ENCODE measurements around the gene THOC2.
A peak's percentile ranks its signal among the peaks of the same experiment; 100 is the strongest.
"Not testable (repeated sequence)": the region's sequence is repeated elsewhere in the genome, so short reads cannot be mapped to it uniquely, and the experiment has no call there.

Gene THOC2

DNA sequence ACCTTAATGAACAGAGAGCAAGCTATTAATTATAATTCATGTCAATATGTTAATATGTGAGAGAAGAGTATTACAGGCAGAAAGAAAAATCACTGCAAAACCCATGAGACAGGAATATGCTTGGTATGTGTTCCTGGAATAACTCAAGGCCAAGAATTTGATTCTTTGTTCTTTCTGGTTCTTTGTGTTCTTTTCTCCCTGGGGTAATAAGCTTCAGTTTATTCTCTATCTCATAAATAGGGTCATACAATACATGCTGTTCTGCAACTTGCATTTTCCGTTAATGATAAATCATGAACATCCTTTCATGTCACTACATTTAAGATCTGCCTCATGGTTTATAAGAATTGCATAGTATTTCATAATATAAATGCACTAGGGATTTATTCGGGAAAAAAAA, 16.8 kb upstream of the THOC2 start:
- Mint-ChIP-seq H3K4me3 (no peak overlapping the region), H3K9me3 (no peaks in the 10 kb centered on the region), H3K4me1 (no peaks in the 10 kb centered on the region), H3K27ac (no peak overlapping the region), H3K36me3 (no peaks in the 10 kb centered on the region), H3K27me3 (peaks cover 2% of the 10 kb centered on the region)
- DNase-seq (ENCODE audit: low spot score in 2 of 2) (no peak), ATAC-seq (ENCODE audit: low read depth) (no peak)

DNA sequence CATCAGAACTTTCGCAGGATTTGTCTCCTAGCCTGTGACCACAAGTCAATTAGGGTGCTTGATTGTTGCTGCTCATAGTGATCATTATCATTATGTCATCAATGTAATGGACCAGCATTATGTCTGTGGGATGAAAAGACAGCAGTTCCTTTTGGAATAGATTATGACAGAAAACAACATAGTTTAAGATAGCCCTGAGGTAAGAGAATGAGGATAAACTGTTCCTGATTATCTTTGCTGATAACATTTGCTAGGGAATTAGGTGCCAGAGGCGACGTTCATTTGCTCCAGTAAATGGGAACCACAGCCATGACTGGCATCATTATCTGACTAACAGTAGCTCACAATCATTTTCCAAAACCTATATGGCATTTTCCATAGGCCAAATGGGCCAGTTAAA, 12.7 kb upstream of the THOC2 start:
- Mint-ChIP-seq H3K9me3 (no peaks in the 10 kb centered on the region), H3K36me3 (no peaks in the 10 kb centered on the region), H3K4me1 (peaks cover 3% of the 10 kb centered on the region), H3K27ac (no peak overlapping the region), H3K27me3 (no peaks in the 10 kb centered on the region), H3K4me3 (no peak overlapping the region)
- no peak for DNase-seq (ENCODE audit: low spot score in 2 of 2)
- no peak for ATAC-seq (ENCODE audit: low read depth)

DNA sequence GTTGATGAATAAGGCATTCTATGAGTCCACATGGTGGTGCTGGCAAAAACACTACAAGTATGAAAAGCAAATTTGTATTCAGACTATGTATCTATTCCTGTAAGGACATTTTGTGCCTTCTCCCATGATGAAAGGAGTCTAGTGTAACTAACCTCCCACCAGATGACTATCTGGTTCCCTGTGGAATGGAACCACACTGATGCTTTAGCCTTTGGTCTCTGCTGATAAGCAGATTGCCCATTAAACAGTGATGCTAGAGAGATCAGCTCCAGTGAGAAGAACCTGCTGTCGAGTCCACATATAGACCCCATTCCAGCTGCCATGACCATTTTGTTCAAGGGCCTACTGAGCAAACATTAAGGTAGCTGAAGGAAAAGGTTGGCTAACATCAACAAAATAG, 10.5 kb upstream of the THOC2 start:
- Mint-ChIP-seq H3K27me3 (peaks cover 1% of the 10 kb centered on the region), H3K9me3 (no peaks in the 10 kb centered on the region), H3K4me1 (peaks cover 3% of the 10 kb centered on the region), H3K4me3 (no peak overlapping the region), H3K36me3 (no peaks in the 10 kb centered on the region), H3K27ac (no peak overlapping the region)
- ATAC-seq (ENCODE audit: low read depth) (no peak), DNase-seq (ENCODE audit: low spot score in 2 of 2) (no peak)

DNA sequence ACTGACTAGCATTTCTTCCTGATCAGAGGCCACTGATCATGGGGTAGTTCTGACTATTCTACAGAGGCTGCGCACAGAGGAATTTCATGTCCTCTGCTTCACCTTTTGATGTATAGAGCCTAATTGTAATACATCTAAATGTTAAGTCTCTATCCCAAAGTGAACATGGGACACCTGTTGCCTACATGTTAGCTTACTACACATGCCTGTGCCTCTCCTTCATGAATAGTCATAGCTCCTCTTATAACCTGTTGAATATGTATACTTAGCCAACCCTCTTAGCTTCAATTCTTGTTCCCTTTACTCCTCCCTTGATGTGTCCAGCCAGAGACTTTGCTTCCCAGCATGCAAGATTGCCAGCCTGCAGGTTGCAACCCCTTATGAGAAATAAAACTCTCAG, 9.6 kb upstream of the THOC2 start:
- Mint-ChIP-seq H3K4me3 (no peak overlapping the region), H3K9me3 (no peaks in the 10 kb centered on the region), H3K36me3 (no peaks in the 10 kb centered on the region), H3K27me3 (peaks cover 2% of the 10 kb centered on the region), H3K4me1 (peaks cover 3% of the 10 kb centered on the region), H3K27ac (peak overlapping the region; percentile 28)
- DNase-seq (ENCODE audit: low spot score in 2 of 2) (no peak), ATAC-seq (ENCODE audit: low read depth) (no peak)

DNA sequence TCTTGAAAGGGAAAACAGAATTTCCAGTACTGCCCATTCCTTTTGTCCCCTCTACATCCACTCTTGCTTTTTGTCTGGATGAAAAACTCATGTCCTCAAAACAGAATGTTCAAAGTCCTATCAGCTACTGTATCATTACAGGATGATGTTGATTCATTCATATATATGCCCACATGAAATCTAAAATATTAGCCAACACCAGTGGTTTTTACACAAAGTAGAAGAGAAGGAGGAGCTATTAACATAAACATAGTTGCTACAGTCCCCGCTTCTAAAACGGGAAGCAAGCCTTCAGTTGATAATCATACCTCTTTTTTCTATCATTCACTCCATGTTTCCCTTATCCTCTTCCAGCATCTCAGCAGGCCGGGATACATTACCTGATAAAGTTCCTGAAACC, 7.7 kb upstream of the THOC2 start:
- ATAC-seq (ENCODE audit: low read depth) (no peak), DNase-seq (ENCODE audit: low spot score in 2 of 2) (no peak)
- H3K9me3 Mint-ChIP-seq = no peaks in the 10 kb centered on the region
- H3K4me1 Mint-ChIP-seq = peaks cover 3% of the 10 kb centered on the region
- peaks cover 2% of the 10 kb centered on the region for H3K27me3 Mint-ChIP-seq
- no peaks in the 10 kb centered on the region for H3K36me3 Mint-ChIP-seq
- no peak overlapping the region for H3K27ac Mint-ChIP-seq
- no peak overlapping the region for H3K4me3 Mint-ChIP-seq

DNA sequence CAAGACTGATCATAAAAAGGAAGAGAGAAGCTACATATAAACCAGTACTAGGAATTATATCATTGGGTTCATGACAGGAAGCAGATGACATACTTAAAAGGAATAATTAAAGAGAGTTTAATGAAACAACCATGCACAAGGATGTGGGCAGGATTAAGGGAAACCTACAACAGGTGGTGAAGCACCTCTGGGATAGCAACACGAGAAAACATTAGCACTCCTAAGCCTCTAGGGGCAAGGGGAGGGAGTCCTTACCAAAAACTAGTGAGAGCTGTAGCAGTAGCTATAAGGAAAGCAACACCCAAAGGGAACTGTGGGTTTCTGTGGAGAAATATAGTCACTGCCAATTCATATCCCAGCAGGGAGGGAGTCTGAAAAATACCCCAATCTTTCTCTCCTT, 7.2 kb upstream of the THOC2 start:
- Mint-ChIP-seq H3K27me3 (peaks cover 2% of the 10 kb centered on the region), H3K27ac (no peak overlapping the region), H3K4me1 (peaks cover 3% of the 10 kb centered on the region), H3K4me3 (no peak overlapping the region), H3K9me3 (no peaks in the 10 kb centered on the region), H3K36me3 (no peaks in the 10 kb centered on the region)
- DNase-seq (ENCODE audit: low spot score in 2 of 2) = no peak
- ATAC-seq (ENCODE audit: low read depth) = no peak

DNA sequence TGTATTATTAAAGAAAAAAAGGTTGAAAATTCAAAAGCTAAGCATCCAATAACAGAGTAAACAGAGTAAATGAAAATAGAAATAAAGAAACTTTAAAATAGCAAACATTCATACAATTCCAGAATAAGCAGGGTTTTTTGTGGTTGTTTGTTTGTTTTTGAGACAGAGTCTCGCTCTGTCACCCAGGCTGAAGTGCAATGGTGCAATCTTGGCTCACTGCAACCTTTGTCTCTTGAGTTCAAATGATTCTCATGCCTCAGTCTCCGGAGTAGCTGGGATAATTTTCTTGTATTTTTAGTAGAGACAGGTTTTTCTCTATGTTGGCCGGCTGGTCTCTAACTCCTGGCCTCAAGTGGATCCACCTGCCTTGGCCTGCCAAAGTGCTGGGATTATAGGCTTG, 6.6 kb upstream of the THOC2 start:
- DNase-seq (ENCODE audit: low spot score in 2 of 2) (no peak), ATAC-seq (ENCODE audit: low read depth) (no peak)
- Mint-ChIP-seq H3K36me3 (no peaks in the 10 kb centered on the region), H3K4me1 (peaks cover 3% of the 10 kb centered on the region), H3K9me3 (no peaks in the 10 kb centered on the region), H3K27ac (no peak overlapping the region), H3K27me3 (peaks cover 2% of the 10 kb centered on the region), H3K4me3 (no peak overlapping the region)

DNA sequence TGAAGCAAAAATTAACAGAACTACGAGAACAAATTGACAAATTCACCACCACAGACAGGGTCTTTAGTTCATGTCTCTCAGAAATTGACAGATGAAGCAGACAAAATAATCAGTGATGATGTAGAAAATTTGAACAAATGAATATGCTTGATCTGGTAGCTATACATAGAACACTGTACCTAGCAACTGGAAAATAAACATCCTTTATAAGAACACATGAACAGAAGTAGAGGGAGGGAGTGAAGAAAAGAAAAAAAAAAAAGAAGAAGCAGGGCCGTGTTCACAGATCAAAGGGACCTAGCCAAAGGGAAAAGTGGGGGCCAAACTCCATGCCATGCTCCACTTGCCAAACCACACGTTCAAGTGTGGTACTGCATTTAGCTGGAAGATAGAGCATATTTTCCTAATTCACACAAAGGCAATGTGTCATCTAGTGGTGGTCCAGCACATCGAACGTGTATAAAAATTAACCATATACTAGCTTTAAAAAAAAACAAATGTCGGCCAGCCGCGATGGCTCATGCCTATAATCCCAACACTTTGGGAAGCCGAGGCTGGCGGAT, 5.6 kb upstream of the THOC2 start:
- ATAC-seq (ENCODE audit: low read depth) (no peak), DNase-seq (ENCODE audit: low spot score in 2 of 2) (no peak)
- Mint-ChIP-seq H3K4me1 (peaks cover 3% of the 10 kb centered on the region), H3K27me3 (peaks cover 2% of the 10 kb centered on the region), H3K4me3 (no peak overlapping the region), H3K27ac (no peak overlapping the region), H3K36me3 (no peaks in the 10 kb centered on the region), H3K9me3 (no peaks in the 10 kb centered on the region)

DNA sequence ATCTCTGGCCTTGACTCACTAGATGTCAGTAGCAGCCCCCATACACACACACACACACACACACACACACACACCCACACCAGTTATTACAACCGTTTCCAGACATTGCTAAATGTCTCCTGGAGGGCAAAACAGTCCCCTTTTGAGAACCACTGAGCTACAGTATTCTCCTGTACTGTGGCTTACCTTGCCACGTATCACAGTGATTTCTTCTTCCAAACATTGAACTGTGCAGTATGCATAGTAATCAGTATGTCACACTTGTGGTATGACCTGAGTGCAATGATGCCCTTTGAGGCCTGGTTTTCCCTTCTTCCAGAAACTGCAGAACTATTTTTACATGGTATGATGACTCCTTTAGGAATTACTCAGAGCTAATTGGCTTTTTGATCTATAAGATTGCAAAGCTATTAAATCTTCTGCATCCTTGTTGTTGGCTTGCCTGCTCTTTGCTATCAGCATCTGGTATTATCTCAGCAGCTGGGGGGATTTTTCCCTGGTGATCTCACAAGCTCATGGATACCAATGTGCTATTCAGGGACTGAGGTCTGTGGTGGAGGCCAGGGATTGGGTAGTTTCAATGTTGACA, 3.6 kb upstream of the THOC2 start:
- ATAC-seq (ENCODE audit: low read depth) (no peak), DNase-seq (ENCODE audit: low spot score in 2 of 2) (no peak)
- H3K4me1 Mint-ChIP-seq = peaks cover 6% of the 10 kb centered on the region
- H3K4me3 Mint-ChIP-seq = no peak overlapping the region
- peaks cover 2% of the 10 kb centered on the region for H3K27me3 Mint-ChIP-seq
- no peaks in the 10 kb centered on the region for H3K9me3 Mint-ChIP-seq
- H3K27ac Mint-ChIP-seq = no peak overlapping the region
- H3K36me3 Mint-ChIP-seq = no peaks in the 10 kb centered on the region

DNA sequence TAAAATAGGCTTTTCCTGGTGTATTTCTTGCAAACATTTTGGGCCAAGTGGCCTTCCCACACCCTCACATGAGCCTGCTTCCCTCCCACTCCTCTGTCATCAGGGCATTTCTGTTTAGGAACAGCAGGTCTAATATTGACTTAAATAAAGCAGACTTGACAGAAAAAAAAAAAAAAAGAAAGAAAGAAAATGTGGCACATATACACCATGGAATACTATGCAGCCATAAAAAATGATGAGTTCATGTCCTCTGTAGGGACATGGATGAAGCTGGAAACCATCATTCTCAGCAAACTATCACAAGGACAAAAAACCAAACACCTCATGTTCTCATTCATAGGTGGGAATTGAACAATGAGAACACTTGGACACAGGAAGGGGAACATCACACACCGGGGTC, 2.3 kb upstream of the THOC2 start:
- not testable (repeated sequence) for ATAC-seq (ENCODE audit: low read depth); H3K4me3 Mint-ChIP-seq; H3K9me3 Mint-ChIP-seq; H3K36me3 Mint-ChIP-seq; H3K27me3 Mint-ChIP-seq; DNase-seq (ENCODE audit: low spot score in 2 of 2); H3K27ac Mint-ChIP-seq
- H3K4me1 Mint-ChIP-seq = peaks cover 10% of the 10 kb centered on the region

DNA sequence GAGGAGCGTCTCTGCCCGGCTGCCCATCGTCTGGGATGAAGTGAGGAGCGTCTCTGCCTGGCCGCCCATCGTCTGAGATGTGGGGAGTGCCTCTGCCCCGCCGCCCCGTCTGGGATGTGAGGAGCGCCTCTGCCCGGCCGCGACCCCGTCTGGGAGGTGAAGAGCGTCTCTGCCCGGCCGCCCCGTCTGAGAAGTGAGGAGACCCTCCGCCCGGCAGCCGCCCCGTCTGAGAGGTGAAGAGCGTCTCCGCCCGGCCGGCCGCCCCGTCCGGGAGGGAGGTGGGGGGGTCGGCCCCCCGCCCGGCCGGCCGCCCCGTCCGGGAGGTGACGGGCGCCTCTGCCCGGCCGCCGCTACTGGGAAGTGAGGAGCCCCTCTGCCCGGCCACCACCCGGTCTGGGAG, 1.2 kb upstream of the THOC2 start:
- H3K27me3 Mint-ChIP-seq; H3K4me3 Mint-ChIP-seq; H3K9me3 Mint-ChIP-seq; H3K36me3 Mint-ChIP-seq; ATAC-seq (ENCODE audit: low read depth); DNase-seq (ENCODE audit: low spot score in 2 of 2); H3K27ac Mint-ChIP-seq: not testable (repeated sequence)
- H3K4me1 Mint-ChIP-seq = peaks cover 12% of the 10 kb centered on the region

DNA sequence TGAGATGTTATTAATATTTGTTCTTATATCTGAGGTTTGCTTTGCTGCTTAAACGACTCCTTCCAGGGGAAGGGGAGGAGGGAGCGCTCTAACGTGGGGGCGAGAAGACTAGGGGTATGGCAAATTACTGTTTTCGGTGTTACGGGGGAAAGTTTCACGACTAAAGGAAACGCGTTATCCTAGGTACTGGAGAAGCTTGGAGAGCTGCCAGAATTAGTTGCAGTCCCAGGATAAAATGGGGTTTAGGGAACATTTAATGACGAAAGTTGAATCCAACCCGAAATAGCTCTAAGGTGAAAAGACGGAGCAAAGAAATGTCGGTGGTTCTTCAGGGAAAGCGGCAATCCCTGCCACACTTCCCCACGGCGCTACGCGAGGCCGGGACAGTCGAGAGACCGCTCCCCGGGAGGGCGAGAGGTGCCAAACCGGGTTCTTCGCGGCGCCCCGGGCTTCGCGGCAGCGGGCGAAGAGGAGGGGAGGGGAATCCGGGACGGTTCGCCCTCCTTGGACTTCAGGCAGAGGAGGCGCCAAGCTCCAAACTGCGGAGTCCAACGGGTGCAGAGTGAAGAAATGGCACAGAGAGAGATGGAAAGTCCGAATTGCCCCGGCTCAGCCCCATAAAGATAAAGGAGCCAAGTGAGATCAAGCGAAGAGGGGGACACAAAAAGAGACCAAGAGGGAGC, 724 bp downstream of the THOC2 start:
- Mint-ChIP-seq H3K9me3 (no peaks in the 10 kb centered on the region), H3K4me1 (peaks cover 12% of the 10 kb centered on the region), H3K36me3 (peaks cover 5% of the 10 kb centered on the region), H3K4me3 (peak overlapping the region; percentile 96), H3K27me3 (no peaks in the 10 kb centered on the region), H3K27ac (peak overlapping the region; percentile 92)
- peak; percentile 9 for ATAC-seq (ENCODE audit: low read depth)
- DNase-seq (ENCODE audit: low spot score in 2 of 2) = peak in 1 of 2 donors; percentile 12

DNA sequence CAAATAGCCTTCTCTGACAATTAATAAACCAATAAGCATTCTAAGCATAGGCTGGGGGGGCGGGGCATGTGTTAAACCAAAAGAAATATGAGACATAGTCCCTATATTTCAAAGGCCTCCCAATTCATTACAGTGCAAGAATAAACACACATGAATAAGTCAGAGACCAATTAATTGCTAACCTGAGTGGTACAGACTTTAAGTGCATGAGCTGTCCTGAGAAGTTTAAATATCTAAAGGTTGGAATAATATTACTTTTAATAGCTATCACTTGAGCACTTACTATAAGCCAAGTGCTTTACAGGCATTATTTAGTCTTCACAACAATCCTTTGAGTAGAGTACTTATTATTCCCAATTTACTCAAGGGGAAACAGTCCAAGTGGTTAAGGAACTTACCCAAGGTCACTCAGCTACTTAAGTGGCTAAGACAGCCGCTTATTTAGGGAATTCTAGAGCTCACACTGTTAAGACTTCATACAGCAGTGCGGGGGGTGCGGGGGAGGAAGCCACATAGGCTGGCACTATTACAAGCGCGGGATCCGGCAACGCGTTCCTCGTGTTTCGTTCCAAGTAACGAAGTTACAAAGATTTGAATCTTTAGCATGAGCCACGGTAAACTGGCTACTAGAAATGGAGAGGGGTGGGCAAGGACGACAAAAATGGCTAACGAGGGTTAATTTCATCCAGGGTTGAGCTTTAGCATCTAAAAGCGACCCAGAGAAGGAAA, 1.4 kb downstream of the THOC2 start:
- ATAC-seq (ENCODE audit: low read depth) = no peak
- peaks cover 5% of the 10 kb centered on the region for H3K36me3 Mint-ChIP-seq
- peak overlapping the region; percentile 89 for H3K27ac Mint-ChIP-seq
- peaks cover 12% of the 10 kb centered on the region for H3K4me1 Mint-ChIP-seq
- H3K4me3 Mint-ChIP-seq = peak overlapping the region; percentile 96
- no peaks in the 10 kb centered on the region for H3K27me3 Mint-ChIP-seq
- no peak for DNase-seq (ENCODE audit: low spot score in 2 of 2)
- H3K9me3 Mint-ChIP-seq = no peaks in the 10 kb centered on the region

DNA sequence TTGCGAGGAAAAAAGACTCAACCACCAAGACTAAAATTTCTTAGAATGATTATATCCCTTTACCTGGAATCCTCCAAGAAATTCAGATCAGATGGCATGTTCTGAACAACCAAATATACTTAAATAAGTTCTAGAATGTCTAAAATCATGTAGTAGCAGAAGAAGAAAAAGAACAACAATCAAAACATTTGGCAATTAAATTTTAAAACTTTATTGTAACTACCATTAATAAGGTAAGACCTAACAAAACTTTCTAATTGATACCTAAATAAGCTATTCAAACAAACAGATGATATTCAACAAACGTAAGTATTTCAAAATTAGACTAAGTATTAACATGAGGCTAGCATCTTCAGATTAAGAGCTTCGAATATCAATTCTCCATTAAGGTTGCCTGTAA, 4.3 kb downstream of the THOC2 start:
- ATAC-seq (ENCODE audit: low read depth) (no peak), DNase-seq (ENCODE audit: low spot score in 2 of 2) (no peak)
- Mint-ChIP-seq H3K9me3 (no peaks in the 10 kb centered on the region), H3K27ac (no peak overlapping the region), H3K4me3 (no peak overlapping the region), H3K27me3 (no peaks in the 10 kb centered on the region), H3K4me1 (peaks cover 14% of the 10 kb centered on the region), H3K36me3 (peaks cover 6% of the 10 kb centered on the region)

All from memory B cell (primary cell).